ENCODE measurements around the gene BGN. TPM values are rescaled to one million over a fixed set of nuclear protein-coding genes. Genes with fewer than 3 reads are reported as not detected.

The BGN gene
- total RNA-seq, 1 experiment from 2014 or later, result 1.2 TPM

DNA sequence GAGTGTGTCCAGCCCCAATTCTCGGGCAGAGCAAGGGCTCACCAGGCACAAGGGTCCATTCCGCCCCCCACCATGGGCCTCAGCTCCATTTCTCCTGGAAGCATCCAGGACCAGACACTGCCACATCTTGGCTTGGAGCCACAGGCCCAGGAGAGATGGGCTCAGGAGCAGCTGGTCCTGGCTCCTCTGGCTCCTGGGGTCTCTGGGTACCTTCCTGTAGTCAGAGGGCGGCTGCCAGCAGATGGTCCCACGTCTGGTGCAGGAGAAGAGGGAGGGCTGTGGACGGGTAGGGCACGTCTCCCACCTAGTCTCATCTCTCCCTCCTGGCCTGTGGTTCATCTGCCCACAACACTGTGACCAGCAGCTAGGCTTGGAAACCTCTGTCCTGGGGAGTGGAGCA lies 30.7 kb downstream of the BGN start:
- DNase-seq, result no peak
- Histone ChIP-seq H3K56ac (ENCODE audit: insufficient read length, low read depth, low read length) (no peak overlapping the region), H3T11ph (ENCODE audit: low read length) (no peak overlapping the region), H2BK120ac (ENCODE audit: low read depth, low read length, poor library complexity, severe bottlenecking) (no peak overlapping the region), H3K27me3 (ENCODE audit: insufficient read depth, low read length) (no peaks in the 10 kb centered on the region), H2BK5ac (ENCODE audit: insufficient read length, low read length) (no peak overlapping the region), H4K8ac (replicated peaks; ENCODE audit: insufficient read length, low read depth, low read length) (no peak overlapping the region), H2AFZ (ENCODE audit: low read length) (no peak overlapping the region), H2BK20ac (ENCODE audit: low read depth, low read length, poor library complexity, severe bottlenecking) (no peak overlapping the region), H3K9ac (ENCODE audit: extremely low read depth, insufficient read length, low read length) (no peak overlapping the region), H4K5ac (ENCODE audit: insufficient read length, low read depth, low read length) (no peak overlapping the region), H3K18ac (ENCODE audit: insufficient read length, low read depth, low read length) (no peak overlapping the region), H2BK12ac (ENCODE audit: insufficient read length, low read depth, low read length) (no peak overlapping the region), H2BK15ac (ENCODE audit: low read depth, low read length) (no peak overlapping the region), H3K79me1 (ENCODE audit: insufficient read depth, low read depth, low read length, poor library complexity, severe bottlenecking) (no peaks in the 10 kb centered on the region), H3K79me2 (ENCODE audit: insufficient read depth, low read length) (no peaks in the 10 kb centered on the region), H3K23me2 (ENCODE audit: insufficient read length, low read depth, low read length, poor library complexity, severe bottlenecking) (no peaks in the 10 kb centered on the region), H4K91ac (ENCODE audit: insufficient read length, low read depth, low read length) (no peak overlapping the region), H3K14ac (ENCODE audit: insufficient read depth, low read length) (no peak overlapping the region), H3K9me3 (ENCODE audit: control insufficient read depth, low read depth, low read length) (peaks cover 63% of the 10 kb centered on the region), H3K27ac (ENCODE audit: insufficient read length, low read depth, low read length) (no peak overlapping the region), H3K4me1 (ENCODE audit: insufficient read depth, low read length) (no peaks in the 10 kb centered on the region), H2AK5ac (ENCODE audit: insufficient read length, low read length) (no peak overlapping the region), H3K4ac (ENCODE audit: low read depth, low read length) (no peak overlapping the region), H3K4me2 (ENCODE audit: insufficient read depth, insufficient read length, low read length) (no peak overlapping the region), H3K23ac (ENCODE audit: insufficient read length, low read depth, low read length) (no peak overlapping the region), H4K20me1 (ENCODE audit: control insufficient read depth, insufficient read depth, insufficient read length) (no peaks in the 10 kb centered on the region)
- no peak for TF ChIP-seq CTCF (conservative IDR thresholded peaks at IDR 0.05)
- peaks cover 67 to 72% of the 10 kb centered on the region in 2 experiments for H3K9me3 Mint-ChIP-seq
- H3K4me1 Mint-ChIP-seq, result no peaks in the 10 kb centered on the region
- H3K36me3 Mint-ChIP-seq (ENCODE audit: insufficient read depth in 1 of 3, low read depth in 3 of 3), result peaks cover 0 to 5% (median 2%) of the 10 kb centered on the region in 3 experiments; a peak in 4 of 7 replicates
- no CpG with 5 or more reads among the region's 6 CpGs for WGBS (ENCODE audit: extremely low coverage, insufficient read length, low lambda C conversion rate)
- H3K27ac Mint-ChIP-seq, result no peak overlapping the region
- H3K4me3 Mint-ChIP-seq, result no peak overlapping the region
- H3K27me3 Mint-ChIP-seq (ENCODE audit: low read depth), result peaks cover 21% of the 10 kb centered on the region
